NCI-H524 (cell line): Measurements from ENCODE around the gene PROP1.
"Not testable (repeated sequence)": the region's sequence is repeated elsewhere in the genome, so short reads cannot be mapped to it uniquely, and the experiment has no call there.

Source experiments
- DNase-seq, 2 experiments: peaks; one replicate each; lab custom pipeline; 2025; lab: John Stamatoyannopoulos, UW

PROP1 gene

GRCh38 chr5:177995691-177996595, at the start of gene PROP1:
Gene PROP1 (minus strand): TSS chr5:177996242. CDS start chr5:177995933, 309 bp downstream.
- no peak for DNase-seq

GRCh38 chr5:178019379-178020030, 23.5 kb upstream of the PROP1 start:
- not testable (repeated sequence) for DNase-seq

- DNase-seq = not testable (repeated sequence)
Observed at GRCh38 chr5:178012758-178013157, 16.7 kb upstream of the PROP1 start.

GRCh38 chr5:178011816-178012554, 15.9 kb upstream of the PROP1 start:
- not testable (repeated sequence) for DNase-seq

- DNase-seq = not testable (repeated sequence)
Observed at GRCh38 chr5:178007272-178007671, 11.2 kb upstream of the PROP1 start.

- not testable (repeated sequence) for DNase-seq
Observed at GRCh38 chr5:178006536-178007231, 10.6 kb upstream of the PROP1 start.

- not testable (repeated sequence) for DNase-seq
Observed at GRCh38 chr5:178006181-178006535, 10.1 kb upstream of the PROP1 start.

GRCh38 chr5:177997846-177998245, 1.8 kb upstream of the PROP1 start:
- no peak for DNase-seq

- no peak for DNase-seq
Observed at GRCh38 chr5:177997319-177997670, 1.3 kb upstream of the PROP1 start.

- DNase-seq = no peak
Observed at GRCh38 chr5:177996660-177997318, 747 bp upstream of the PROP1 start.

GRCh38 chr5:177994561-177995190, 1.4 kb downstream of the PROP1 start:
- no peak for DNase-seq

GRCh38 chr5:177994063-177994462, 2.0 kb downstream of the PROP1 start:
- no peak for DNase-seq

GRCh38 chr5:177992466-177992865, 3.6 kb downstream of the PROP1 start:
- no peak for DNase-seq

- no peak for DNase-seq
Observed at GRCh38 chr5:177988989-177989625, 6.9 kb downstream of the PROP1 start.

- DNase-seq = no peak
Observed at GRCh38 chr5:177987326-177987725, 8.7 kb downstream of the PROP1 start.

GRCh38 chr5:177985430-177986040, 10.5 kb downstream of the PROP1 start:
- no peak for DNase-seq

- DNase-seq = no peak
Observed at GRCh38 chr5:177984584-177985206, 11.3 kb downstream of the PROP1 start.

- DNase-seq = no peak
Observed at GRCh38 chr5:177983763-177984583, 12.1 kb downstream of the PROP1 start.

- DNase-seq = no peak
Observed at GRCh38 chr5:177982956-177983355, 13.1 kb downstream of the PROP1 start.
